Bronchial epithelial cell (primary cell): Measurements from ENCODE around the gene KRTAP12-2. TPM values are rescaled to one million over a fixed set of nuclear protein-coding genes. Genes with fewer than 3 reads are reported as not detected.
"Not testable (repeated sequence)": the region's sequence is repeated elsewhere in the genome, so short reads cannot be mapped to it uniquely, and the experiment has no call there.

ENCODE experiments used
- DNase-seq: peaks from one replicate; pipeline ENCODE4 v3.0.0-alpha.2; 2010; ENCODE audit warnings: low read depth
- FAIRE-seq: peaks from 2 replicates; lab custom pipeline; 2011; peaks lifted over from hg19 to GRCh38; lab: Jason Lieb, UNC
- H3K27me3 ChIP-seq: 2 replicates; pipeline ENCODE4 v1.5.1; 2011; ENCODE audit warnings: low read length; ENCODE audit not compliant: control insufficient read depth, insufficient read depth
- H3K36me3 ChIP-seq: 2 replicates; pipeline ENCODE4 v1.5.1; 2011; ENCODE audit warnings: low read length; ENCODE audit not compliant: control insufficient read depth, insufficient read depth
- H3K4me3 ChIP-seq: 2 replicates; pipeline ENCODE4 v1.5.1; 2011; ENCODE audit warnings: mild to moderate bottlenecking, low read depth, low read length, control low read depth
- CTCF ChIP-seq: IDR thresholded peaks from 2 replicates; pipeline ENCODE4 v1.5.1; 2011; ENCODE audit warnings: mild to moderate bottlenecking, moderate library complexity, low read length, control low read depth, inconsistent platforms; ENCODE audit not compliant: insufficient read depth, severe bottlenecking
- total RNA-seq: library from RNA; depleted of rRNA; stranded (reverse); fragments of >200 nt; gene quantifications from 2 replicates; pipeline ENCODE4 v1.2.1, GENCODE V29; 2014

KRTAP12-2 gene
- total RNA-seq, 1 donor from 2014 or later = not detected

- H3K27me3 ChIP-seq = no peaks in the 10 kb centered on the region
- no peak for TF ChIP-seq CTCF
- H3K4me3 ChIP-seq = no peak overlapping the region
- no peaks in the 10 kb centered on the region for H3K36me3 ChIP-seq
- FAIRE-seq (no peak), DNase-seq (no peak)
Observed at GRCh38 chr21:44630440-44630839, 36.3 kb downstream of the KRTAP12-2 start.

GRCh38 chr21:44628707-44629391, 37.9 kb downstream of the KRTAP12-2 start:
- TF ChIP-seq CTCF = no peak
- no peak for FAIRE-seq
- no peaks in the 10 kb centered on the region for H3K27me3 ChIP-seq
- H3K4me3 ChIP-seq = no peak overlapping the region
- no peaks in the 10 kb centered on the region for H3K36me3 ChIP-seq
- no peak for DNase-seq

GRCh38 chr21:44627831-44628233, 38.9 kb downstream of the KRTAP12-2 start:
- H3K4me3 ChIP-seq, H3K36me3 ChIP-seq, FAIRE-seq, H3K27me3 ChIP-seq, DNase-seq: not testable (repeated sequence)

- H3K36me3 ChIP-seq, H3K27me3 ChIP-seq, DNase-seq, H3K4me3 ChIP-seq, FAIRE-seq: not testable (repeated sequence)
Observed at GRCh38 chr21:44627181-44627822, 39.4 kb downstream of the KRTAP12-2 start.

- Histone ChIP-seq H3K36me3 (no peaks in the 10 kb centered on the region), H3K4me3 (no peak within 1 kb of the TSS), H3K27me3 (no peaks in the 10 kb centered on the region)
- no peak for DNase-seq
- TF ChIP-seq CTCF = no peak
- no peak for FAIRE-seq
Observed at GRCh38 chr21:44626673-44627143, 40.0 kb downstream of the KRTAP12-2 start, which contains the start of gene KRTAP10-9. KRTAP10-9 (plus strand) TSS chr21:44627093; CDS start chr21:44627172, 79 bp downstream.

- H3K36me3 ChIP-seq = no peaks in the 10 kb centered on the region
- no peaks in the 10 kb centered on the region for H3K27me3 ChIP-seq
- no peak overlapping the region for H3K4me3 ChIP-seq
- FAIRE-seq (no peak), DNase-seq (no peak)
- TF ChIP-seq CTCF = no peak
Observed at GRCh38 chr21:44626262-44626661, 40.5 kb downstream of the KRTAP12-2 start.
